K562 (cell line): ENCODE results near the gene AGAP3. TPM values are rescaled to one million over a fixed set of nuclear protein-coding genes. Genes with fewer than 3 reads are reported as not detected.

Experiments used
- DPF2 ChIP-seq: fragments of 450-650 bp; IDR thresholded peaks from 2 replicates; pipeline ENCODE4 v1.6.1; 2016
- GABPB1 ChIP-seq: sonication (generic); formaldehyde crosslinking; IDR thresholded peaks from 2 replicates; pipeline ENCODE4 v1.8.0; 2022; ENCODE audit warnings: mild to moderate bottlenecking, missing genetic modification reagents
- HDAC8 ChIP-seq: fragments of 450-650 bp; IDR thresholded peaks from 2 replicates; pipeline ENCODE4 v1.6.1; 2016; ENCODE audit warnings: mild to moderate bottlenecking, missing genetic modification characterization, moderate library complexity, missing compliant biosample characterization
- HMGN3 ChIP-seq: IDR thresholded peaks from 2 replicates; pipeline ENCODE4 v1.6.1; 2011; ENCODE audit warnings: borderline replicate concordance, low read depth, mild to moderate bottlenecking, mixed read lengths, low read length; ENCODE audit not compliant: insufficient read length; ENCODE audit errors: extremely low read depth
- HNRNPLL ChIP-seq: fragments of 200-400 bp; formaldehyde crosslinking; IDR thresholded peaks from 2 replicates; pipeline ENCODE4 v1.6.1; 2017; ENCODE audit warnings: low read length, low read depth, mild to moderate bottlenecking; ENCODE audit not compliant: poor library complexity, severe bottlenecking
- KAT2B ChIP-seq: IDR thresholded peaks from one replicate; pipeline ENCODE4 v1.6.1; 2012; ENCODE audit warnings: low read depth, mild to moderate bottlenecking, control low read depth, inconsistent platforms, low read length, moderate library complexity
- MCM3 ChIP-seq: fragments of 450-650 bp; IDR thresholded peaks from 2 replicates; pipeline ENCODE4 v1.6.1; 2016
- NFIC ChIP-seq: fragments of 450-650 bp; IDR thresholded peaks from 2 replicates; pipeline ENCODE4 v1.6.1; 2017; ENCODE audit warnings: mild to moderate bottlenecking, inconsistent platforms
- PHTF2 ChIP-seq: fragments of 250-450 bp; sonication (Bioruptor Pico); IDR thresholded peaks from 2 replicates; pipeline ENCODE4 v1.5.0; 2021; ENCODE audit warnings: mild to moderate bottlenecking
- POLR2B ChIP-seq: fragments of 450-650 bp; IDR thresholded peaks from 2 replicates; pipeline ENCODE4 v1.6.1; 2018; ENCODE audit warnings: low read depth; ENCODE audit not compliant: partially characterized antibody
- RBM39 ChIP-seq: fragments of 200-400 bp; formaldehyde crosslinking; optimal IDR thresholded peaks from 2 replicates; pipeline ENCODE3; 2018; ENCODE audit warnings: low read depth, low read length
- RFX1 ChIP-seq: fragments of 450-650 bp; IDR thresholded peaks from 2 replicates; pipeline ENCODE4 v1.6.1; 2016; ENCODE audit warnings: mild to moderate bottlenecking, moderate library complexity
- SREBF2 ChIP-seq: sonication (generic); formaldehyde crosslinking; IDR thresholded peaks from 2 replicates; pipeline ENCODE4 v1.4.0; 2020; ENCODE audit warnings: mild to moderate bottlenecking, missing genetic modification reagents
- ZBTB7A ChIP-seq: IDR thresholded peaks from 2 replicates; pipeline ENCODE4 v1.6.1; 2011; ENCODE audit warnings: low read depth, mild to moderate bottlenecking, low read length, moderate library complexity, borderline replicate concordance; ENCODE audit not compliant: control insufficient read depth
- polyA plus RNA-seq, 8 experiments: library from polyadenylated mRNA; depleted of rRNA in 4 of 8; stranded (reverse) in 5 of 8; unstranded in 3 of 8; fragments of >200 nt; fragmentation: Nextera tagmentation in 2 of 8; fragmentation: Illumina TruSeq in 1 of 8; extraction: Ambion mirVana in 2 of 8; extraction: Trizol in 1 of 8; gene quantifications; 2 replicates each; pipeline versions ENCODE4 v1.2.1 to v1.2.3, GENCODE V29; 2011 to 2014; ENCODE audit warnings: inconsistent platforms in 1 of 8, missing spikeins in 1 of 8
- total RNA-seq, 7 experiments: library from RNA; depleted of rRNA in 6 of 7; stranded (reverse); fragments of >200 nt in 6 of 7; fragmentation: Illumina TruSeq in 2 of 7; extraction: Trizol in 2 of 7; gene quantifications; 2 replicates each; pipeline versions ENCODE4 v1.2.1 to v1.2.3, GENCODE V29; 2011 to 2021; ENCODE audit warnings: low replicate concordance in 1 of 7
- TF ChIP-seq, protein P1 (sequence below): fragments of 450-650 bp; formaldehyde crosslinking; IDR thresholded peaks from 2 replicates; pipeline ENCODE4 v1.4.0; 2022; ENCODE audit warnings: missing genetic modification characterization
- TF ChIP-seq, protein P2 (sequence below): fragments of 450-650 bp; formaldehyde crosslinking; IDR thresholded peaks from 2 replicates; pipeline ENCODE4 v1.4.0; 2022; ENCODE audit warnings: missing genetic modification characterization
- TF ChIP-seq, protein P3 (sequence below): sonication (generic); formaldehyde crosslinking; IDR thresholded peaks from 2 replicates; pipeline ENCODE4 v1.8.1; 2022; ENCODE audit warnings: missing genetic modification reagents
- TF ChIP-seq, protein P4 (sequence below), 2 experiments: fragments of 200-800 bp in 1 of 2; sonication (Bioruptor generic) in 1 of 2; sonication (generic) in 1 of 2; formaldehyde crosslinking in 1 of 2; IDR thresholded peaks in 1 of 2; conservative IDR thresholded peaks in 1 of 2; 2 replicates each; pipeline versions ENCODE4 v1.5.0 to v1.6.1; 2016 to 2020; ENCODE audit warnings: missing compliant biosample characterization in 1 of 2, missing genetic modification characterization in 1 of 2, missing genetic modification reagents in 1 of 2
- TF ChIP-seq, protein P5 (sequence below): fragments of 450-650 bp; conservative IDR thresholded peaks from 2 replicates; pipeline ENCODE4 v1.6.1; 2016; ENCODE audit warnings: missing genetic modification characterization, low read depth, mild to moderate bottlenecking, missing compliant biosample characterization, moderate library complexity
- TF ChIP-seq, protein P6 (sequence below): sonication (generic); formaldehyde crosslinking; IDR thresholded peaks from 2 replicates; pipeline ENCODE4 v1.8.0; 2022; ENCODE audit warnings: mild to moderate bottlenecking, missing genetic modification reagents

AGAP3 gene
- total and polyA plus RNA-seq, 9 of the 15 experiments (the other 6 are each of a cell fraction or from before 2014, with no cell fraction given) = 3.4 to 208 (median 62.2) TPM

DNA sequence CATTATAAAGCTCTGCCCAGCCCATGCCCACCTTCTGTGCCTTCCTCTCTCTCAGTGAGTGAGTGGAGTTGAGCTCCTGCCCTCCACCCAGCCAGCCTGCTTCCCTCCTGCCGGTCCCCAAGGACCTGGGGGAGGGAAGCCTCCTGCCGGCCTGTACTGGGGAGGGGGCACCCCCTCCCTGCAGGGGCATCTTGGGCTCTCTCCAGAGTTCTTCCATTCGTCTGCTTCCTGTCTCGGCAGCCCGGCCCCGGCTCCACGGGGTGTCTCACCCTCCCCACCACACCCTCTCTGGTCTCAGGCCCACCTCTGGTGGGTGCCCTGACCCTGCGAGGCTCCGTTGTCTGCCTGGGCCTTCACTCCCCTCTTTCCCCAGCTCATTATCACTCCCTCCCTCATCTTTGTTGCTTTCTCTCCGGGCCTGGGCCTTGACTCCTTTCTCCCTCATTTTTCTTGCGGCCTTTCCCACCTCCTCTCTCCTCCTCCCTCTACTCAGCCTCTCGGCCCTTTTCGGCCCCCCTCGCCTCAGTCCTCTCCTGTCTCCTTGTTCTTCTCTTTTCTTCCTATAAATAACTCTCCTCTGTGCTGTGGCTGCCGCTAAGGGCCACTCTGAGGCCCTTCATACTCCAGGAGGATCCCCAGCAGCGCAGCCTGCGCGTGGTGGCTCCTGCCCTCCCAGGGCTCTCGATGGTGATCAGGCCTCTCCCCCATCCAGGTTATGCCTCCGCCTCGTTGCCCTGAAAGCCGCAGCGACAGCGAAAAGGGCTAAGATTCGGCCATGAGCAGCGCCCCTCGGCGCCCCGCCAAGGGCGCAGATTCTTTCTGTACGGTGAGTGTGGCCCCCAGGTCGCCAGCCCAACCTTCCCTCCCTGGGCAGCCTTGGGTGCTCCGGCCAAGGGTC is 24.8 kb upstream of the AGAP3 start (continued):
- TF ChIP-seq, protein P1, sequence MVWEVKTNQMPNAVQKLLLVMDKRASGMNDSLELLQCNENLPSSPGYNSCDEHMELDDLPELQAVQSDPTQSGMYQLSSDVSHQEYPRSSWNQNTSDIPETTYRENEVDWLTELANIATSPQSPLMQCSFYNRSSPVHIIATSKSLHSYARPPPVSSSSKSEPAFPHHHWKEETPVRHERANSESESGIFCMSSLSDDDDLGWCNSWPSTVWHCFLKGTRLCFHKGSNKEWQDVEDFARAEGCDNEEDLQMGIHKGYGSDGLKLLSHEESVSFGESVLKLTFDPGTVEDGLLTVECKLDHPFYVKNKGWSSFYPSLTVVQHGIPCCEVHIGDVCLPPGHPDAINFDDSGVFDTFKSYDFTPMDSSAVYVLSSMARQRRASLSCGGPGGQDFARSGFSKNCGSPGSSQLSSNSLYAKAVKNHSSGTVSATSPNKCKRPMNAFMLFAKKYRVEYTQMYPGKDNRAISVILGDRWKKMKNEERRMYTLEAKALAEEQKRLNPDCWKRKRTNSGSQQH (CRISPR knock-in tag) = peak; percentile 57; the same call in 1 of the 2 replicates
- no peak for TF ChIP-seq PHTF2 (CRISPR knock-in tag)
- TF ChIP-seq SREBF2 (CRISPR knock-in tag) = 0 out of 2 replicates have a peak, but pooled peaks have one; percentile 41
- no peak for TF ChIP-seq RFX1
- no peak for TF ChIP-seq HDAC8 (tag)
- TF ChIP-seq, protein P2, sequence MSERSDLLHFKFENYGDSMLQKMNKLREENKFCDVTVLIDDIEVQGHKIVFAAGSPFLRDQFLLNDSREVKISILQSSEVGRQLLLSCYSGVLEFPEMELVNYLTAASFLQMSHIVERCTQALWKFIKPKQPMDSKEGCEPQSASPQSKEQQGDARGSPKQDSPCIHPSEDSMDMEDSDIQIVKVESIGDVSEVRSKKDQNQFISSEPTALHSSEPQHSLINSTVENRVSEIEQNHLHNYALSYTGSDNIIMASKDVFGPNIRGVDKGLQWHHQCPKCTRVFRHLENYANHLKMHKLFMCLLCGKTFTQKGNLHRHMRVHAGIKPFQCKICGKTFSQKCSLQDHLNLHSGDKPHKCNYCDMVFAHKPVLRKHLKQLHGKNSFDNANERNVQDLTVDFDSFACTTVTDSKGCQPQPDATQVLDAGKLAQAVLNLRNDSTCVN (CRISPR knock-in tag) = peak; percentile 47; the same call in 1 of the 2 replicates
- TF ChIP-seq, protein P3, sequence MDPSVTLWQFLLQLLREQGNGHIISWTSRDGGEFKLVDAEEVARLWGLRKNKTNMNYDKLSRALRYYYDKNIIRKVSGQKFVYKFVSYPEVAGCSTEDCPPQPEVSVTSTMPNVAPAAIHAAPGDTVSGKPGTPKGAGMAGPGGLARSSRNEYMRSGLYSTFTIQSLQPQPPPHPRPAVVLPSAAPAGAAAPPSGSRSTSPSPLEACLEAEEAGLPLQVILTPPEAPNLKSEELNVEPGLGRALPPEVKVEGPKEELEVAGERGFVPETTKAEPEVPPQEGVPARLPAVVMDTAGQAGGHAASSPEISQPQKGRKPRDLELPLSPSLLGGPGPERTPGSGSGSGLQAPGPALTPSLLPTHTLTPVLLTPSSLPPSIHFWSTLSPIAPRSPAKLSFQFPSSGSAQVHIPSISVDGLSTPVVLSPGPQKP = no peak
- TF ChIP-seq NFIC = peak; percentile 29
- TF ChIP-seq, protein P4, sequence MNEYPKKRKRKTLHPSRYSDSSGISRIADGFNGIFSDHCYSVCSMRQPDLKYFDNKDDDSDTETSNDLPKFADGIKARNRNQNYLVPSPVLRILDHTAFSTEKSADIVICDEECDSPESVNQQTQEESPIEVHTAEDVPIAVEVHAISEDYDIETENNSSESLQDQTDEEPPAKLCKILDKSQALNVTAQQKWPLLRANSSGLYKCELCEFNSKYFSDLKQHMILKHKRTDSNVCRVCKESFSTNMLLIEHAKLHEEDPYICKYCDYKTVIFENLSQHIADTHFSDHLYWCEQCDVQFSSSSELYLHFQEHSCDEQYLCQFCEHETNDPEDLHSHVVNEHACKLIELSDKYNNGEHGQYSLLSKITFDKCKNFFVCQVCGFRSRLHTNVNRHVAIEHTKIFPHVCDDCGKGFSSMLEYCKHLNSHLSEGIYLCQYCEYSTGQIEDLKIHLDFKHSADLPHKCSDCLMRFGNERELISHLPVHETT (CRISPR knock-in tag; conservative IDR thresholded peaks at IDR 0.05 in 1 of 2, IDR thresholded peaks at IDR 0.05 in 1 of 2) = no peak
- peak; percentile 89 for TF ChIP-seq RBM39
- TF ChIP-seq, protein P5, sequence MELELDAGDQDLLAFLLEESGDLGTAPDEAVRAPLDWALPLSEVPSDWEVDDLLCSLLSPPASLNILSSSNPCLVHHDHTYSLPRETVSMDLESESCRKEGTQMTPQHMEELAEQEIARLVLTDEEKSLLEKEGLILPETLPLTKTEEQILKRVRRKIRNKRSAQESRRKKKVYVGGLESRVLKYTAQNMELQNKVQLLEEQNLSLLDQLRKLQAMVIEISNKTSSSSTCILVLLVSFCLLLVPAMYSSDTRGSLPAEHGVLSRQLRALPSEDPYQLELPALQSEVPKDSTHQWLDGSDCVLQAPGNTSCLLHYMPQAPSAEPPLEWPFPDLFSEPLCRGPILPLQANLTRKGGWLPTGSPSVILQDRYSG (tag) = 0 out of 2 replicates have a peak, but pooled peaks have one; percentile 31
- no peak for TF ChIP-seq HMGN3
- peak; percentile 65 for TF ChIP-seq ZBTB7A
- peak; percentile 14 for TF ChIP-seq POLR2B
- TF ChIP-seq HNRNPLL = peak; percentile 43
- 0 out of 2 replicates have a peak, but pooled peaks have one; percentile 12 for TF ChIP-seq GABPB1 (CRISPR knock-in tag)
- TF ChIP-seq, protein P6, sequence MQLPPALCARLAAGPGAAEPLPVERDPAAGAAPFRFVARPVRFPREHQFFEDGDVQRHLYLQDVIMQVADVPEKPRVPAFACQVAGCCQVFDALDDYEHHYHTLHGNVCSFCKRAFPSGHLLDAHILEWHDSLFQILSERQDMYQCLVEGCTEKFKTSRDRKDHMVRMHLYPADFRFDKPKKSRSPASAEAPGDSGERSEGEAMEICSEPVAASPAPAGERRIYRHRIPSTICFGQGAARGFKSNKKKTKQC (CRISPR knock-in tag) = peak; percentile 84
- TF ChIP-seq KAT2B = no peak
- TF ChIP-seq DPF2 = peak; percentile 47
- TF ChIP-seq MCM3 = no peak
